Astrocyte of the hippocampus (primary cell): ENCODE results near the gene DOK3.

Experiments used
- DNase-seq: peaks from one replicate; pipeline ENCODE4 v3.0.0; 2011; ENCODE audit warnings: low read depth, low spot score

The DOK3 gene

GRCh38 chr5:177509381-177509951 lies at the start of gene DOK3:
DOK3 (minus strand) TSS chr5:177509826; CDS start chr5:177509540, 286 bp downstream.
- no peak for DNase-seq

DNA sequence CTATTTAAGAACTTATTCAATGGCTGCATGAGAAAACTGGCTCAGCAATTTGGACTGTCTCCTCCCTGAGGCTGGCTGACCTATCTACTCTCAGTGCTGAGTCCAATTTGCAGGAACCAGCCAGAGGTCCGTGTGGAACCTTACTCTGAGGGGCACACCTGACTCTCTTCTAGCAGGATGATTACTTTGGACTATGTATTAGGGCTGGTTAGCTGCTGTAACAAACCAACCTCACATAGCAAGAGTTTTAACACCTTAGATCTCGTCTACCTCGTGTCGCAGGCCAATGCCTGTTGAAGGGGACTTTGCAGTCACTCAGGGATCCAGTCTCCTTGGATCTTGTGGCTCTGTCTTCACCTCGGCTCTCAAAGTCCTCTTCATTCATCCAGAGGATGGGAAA lies 48.2 kb upstream of the DOK3 start:
- DNase-seq, result no peak

DNA sequence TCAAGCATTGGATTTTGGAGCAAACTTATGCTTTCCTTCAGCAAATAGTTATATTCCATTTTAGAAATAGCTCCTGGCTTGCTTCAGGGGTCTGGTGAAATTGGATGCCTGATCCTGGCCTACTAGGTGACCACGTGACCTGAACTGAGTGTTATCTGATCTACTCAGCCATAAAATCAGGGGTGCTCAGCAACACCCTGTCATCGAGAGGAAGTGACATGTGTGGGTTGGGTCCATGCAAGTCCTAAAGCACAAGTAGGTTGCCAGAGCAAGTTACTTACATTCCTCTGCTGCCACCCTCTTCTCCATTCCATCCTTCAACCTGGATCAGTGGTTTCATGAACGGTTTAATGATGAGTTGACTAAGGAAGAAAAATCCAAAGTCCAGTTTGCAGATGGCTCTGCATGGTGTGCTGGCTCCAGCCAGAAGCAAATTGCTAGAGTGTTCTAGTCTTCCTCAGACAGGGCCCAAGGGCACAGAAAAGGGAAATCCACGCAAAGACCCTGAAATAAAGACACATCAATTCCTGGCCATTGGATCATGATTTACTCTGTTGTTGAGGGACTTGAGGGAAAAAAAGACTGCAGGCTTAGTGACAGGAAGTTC lies 47.5 kb upstream of the DOK3 start:
- DNase-seq, result no peak

DNA sequence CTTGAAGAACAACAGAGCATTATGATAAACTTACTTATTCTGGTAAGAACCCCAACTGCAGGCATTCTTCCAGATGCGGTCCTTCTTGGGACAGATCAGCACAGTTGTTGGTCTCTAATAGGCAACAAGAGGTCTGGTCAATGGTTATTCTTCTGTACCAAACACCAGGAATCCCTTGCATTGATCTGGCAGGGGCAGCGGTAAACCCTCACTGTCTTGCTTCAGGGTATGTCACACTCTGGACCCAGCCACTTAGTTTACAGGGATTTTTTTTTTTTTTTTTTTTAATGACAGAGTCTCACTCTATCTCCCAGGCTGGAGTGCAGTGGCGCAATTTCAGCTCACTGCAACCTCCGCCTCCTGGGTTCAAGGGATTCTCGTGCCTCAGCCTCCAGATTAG lies 46.0 kb upstream of the DOK3 start:
- DNase-seq, result no peak

- DNase-seq, result no peak
Measured at GRCh38 chr5:177555228-177555627, 45.6 kb upstream of the DOK3 start.

DNA sequence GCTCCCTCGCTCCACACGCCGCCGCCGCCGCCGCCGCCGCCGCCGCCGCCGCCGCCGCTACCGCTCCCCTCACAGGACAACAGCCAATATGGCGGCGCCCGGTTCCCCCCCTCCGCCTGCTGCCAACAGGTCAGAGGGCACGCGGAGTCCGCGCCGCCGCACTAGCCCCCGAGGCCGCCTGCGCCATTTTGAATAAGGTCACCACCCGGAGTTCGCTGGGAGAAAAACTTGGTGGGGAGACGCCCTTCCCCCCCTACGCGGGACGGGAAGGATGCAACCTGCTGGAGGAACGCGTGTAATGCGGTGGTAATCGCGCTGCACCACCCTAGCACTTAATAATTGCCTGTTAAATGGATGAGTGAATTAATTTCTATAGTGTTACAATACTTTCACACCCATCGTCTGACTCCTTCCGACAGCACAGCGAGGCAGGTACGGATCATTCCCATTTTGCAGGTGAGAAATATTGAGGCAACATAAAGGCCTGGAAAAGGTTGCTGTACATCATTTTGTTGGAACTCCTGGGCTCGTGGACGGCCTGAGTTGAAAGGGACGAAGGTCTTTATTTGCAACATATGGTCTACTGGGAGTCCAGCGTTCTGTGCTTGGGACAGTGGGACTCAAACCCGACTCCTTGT lies 45.0 kb upstream of the DOK3 start, which contains the start of gene FAM193B:
FAM193B (minus strand) TSS at position 90 of the 638 bp plus-strand sequence. CDS start 105 bp downstream, outside the sequence.
- peak; percentile 97 for DNase-seq

DNA sequence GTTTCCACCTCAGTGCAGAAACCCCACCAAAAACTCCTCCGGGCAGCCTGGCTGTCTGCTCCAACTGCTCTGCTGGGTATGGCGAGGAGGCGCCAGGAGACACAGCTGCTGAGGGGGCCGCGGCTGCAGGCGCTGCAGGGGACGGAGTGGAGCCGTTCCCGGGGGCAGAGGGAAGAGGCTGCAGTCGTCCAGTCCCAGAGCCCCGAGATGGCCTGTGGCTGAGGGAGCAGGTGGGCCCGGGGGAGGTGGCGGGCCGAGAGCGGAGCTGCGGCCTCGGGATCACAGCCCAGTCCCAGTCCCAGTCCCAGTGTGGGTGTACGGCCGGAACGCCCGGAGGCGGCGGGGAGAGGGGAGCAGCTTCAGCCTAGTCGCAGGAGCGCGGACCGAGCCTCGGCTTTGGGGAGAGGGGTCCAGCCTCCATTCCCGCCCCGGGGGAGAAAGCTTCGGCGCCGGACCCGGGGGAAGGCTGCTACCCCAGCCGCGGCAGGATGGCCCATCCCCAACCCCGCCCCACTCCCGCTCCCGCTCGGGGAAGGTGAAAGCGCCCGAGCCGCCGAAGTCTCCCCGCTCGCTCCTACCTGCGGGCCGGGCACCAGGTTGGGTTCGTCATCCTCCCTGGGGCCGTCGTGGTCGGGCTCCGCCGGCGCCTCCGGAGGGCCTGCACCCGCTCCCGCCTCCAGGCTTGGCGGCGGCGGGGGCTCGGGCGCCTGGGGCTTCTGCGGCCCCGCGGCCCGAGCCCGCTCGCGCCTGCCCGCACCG lies 44.2 kb upstream of the DOK3 start:
- DNase-seq, result peak; percentile 59

- DNase-seq, result peak; percentile 25
Measured at GRCh38 chr5:177552839-177553455, 43.3 kb upstream of the DOK3 start.

DNA sequence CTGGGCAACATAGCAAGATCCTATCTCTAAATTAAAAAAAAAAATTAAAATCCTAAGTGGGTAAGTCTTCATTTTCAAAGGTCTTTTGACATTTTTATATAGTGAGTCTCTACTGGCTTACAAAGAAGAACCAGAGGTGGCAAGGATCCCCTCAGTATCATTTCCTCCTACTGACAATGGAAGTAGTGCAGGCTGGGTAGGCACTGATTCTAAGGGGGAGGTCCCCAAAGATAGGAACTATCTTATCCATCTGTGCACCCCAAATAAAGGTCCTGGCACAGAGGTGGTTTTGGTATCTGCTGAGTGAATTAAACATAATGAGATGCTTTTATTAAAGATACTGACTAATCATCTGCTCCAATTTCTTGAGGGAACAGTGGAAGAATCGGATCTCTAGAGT lies 40.5 kb upstream of the DOK3 start:
- DNase-seq, result no peak

DNA sequence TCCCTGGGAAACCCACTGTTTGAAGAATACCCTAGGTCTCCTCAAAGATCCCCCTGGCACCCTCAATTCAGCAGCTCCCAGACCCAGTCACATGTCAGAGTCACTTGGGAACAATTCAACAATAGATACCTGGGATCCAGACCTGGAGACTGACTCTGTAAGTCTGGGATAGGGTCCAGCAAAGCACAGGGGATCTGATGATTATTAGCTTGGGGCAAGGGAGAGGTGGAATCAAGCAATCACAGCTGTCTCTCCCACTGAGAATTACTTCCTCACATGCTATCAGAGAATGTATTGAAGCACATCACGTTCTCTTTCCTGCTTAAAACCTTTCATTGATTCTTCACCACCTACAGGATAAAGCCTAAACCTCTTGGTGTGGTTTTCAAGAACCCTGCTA lies 38.9 kb upstream of the DOK3 start:
- DNase-seq, result no peak

GRCh38 chr5:177547736-177548135 lies 38.1 kb upstream of the DOK3 start:
- no peak for DNase-seq

- DNase-seq, result peak; percentile 93
Measured at GRCh38 chr5:177546258-177546741, 36.7 kb upstream of the DOK3 start.

DNA sequence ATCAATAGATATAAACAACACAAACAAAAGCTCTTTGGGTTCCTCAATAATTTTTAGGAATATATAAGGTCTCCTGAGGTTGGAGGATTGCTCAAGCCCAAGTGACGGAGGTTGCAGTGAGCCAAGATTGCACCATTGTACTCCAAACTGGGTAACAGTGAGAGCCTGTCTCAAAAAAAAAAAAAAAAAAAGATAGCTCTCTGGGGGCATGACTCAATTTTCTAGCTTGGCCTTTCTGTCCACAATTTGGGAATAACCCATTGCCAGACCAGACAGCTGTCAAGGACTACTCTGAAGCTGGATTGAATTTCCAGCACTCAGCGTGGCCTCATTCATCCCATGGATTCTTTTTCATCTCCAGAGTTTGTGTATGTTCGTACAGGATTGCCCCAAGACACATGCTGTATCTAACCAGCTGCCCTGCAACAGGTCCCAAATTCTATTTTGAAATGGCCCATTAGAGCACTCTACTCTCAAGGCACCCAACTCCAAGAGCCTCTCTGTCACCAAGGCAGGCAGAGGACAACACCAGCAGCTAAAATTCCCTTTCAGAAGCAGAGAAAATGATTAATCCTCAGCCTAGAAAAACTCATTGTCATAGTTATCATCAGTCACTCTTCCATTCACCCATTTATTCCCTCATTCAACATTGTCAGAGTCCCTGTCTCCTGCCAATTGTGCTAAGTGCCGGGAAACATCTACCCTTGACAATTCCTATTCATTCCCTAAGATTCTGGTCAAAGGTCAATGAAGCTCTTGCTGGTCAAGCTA lies 36.0 kb upstream of the DOK3 start:
- DNase-seq, result no peak

GRCh38 chr5:177542816-177543465 lies 33.3 kb upstream of the DOK3 start:
- no peak for DNase-seq

GRCh38 chr5:177540438-177540837 lies 30.8 kb upstream of the DOK3 start:
- no peak for DNase-seq

- DNase-seq, result no peak
Measured at GRCh38 chr5:177539411-177539810, 29.8 kb upstream of the DOK3 start.

DNA sequence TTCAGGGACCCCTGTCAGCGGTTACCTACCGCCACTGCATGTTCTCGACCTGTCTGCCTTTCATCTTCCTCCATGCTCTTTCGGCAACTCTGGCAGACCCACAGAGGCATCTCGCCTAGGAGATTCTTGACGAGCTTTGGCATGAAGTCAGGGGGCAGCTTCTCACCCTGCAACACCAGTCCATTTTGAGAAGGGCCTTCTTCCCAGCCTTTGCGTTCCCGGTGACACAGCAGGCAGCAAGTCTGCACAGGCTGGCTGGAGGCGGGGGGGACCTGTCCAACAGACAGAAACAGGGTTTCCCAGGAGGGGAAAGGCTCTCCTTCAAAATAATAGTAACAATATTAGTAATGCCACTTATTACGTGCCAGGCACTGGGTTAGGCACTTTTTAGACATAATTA lies 29.2 kb upstream of the DOK3 start:
- DNase-seq, result no peak

DNA sequence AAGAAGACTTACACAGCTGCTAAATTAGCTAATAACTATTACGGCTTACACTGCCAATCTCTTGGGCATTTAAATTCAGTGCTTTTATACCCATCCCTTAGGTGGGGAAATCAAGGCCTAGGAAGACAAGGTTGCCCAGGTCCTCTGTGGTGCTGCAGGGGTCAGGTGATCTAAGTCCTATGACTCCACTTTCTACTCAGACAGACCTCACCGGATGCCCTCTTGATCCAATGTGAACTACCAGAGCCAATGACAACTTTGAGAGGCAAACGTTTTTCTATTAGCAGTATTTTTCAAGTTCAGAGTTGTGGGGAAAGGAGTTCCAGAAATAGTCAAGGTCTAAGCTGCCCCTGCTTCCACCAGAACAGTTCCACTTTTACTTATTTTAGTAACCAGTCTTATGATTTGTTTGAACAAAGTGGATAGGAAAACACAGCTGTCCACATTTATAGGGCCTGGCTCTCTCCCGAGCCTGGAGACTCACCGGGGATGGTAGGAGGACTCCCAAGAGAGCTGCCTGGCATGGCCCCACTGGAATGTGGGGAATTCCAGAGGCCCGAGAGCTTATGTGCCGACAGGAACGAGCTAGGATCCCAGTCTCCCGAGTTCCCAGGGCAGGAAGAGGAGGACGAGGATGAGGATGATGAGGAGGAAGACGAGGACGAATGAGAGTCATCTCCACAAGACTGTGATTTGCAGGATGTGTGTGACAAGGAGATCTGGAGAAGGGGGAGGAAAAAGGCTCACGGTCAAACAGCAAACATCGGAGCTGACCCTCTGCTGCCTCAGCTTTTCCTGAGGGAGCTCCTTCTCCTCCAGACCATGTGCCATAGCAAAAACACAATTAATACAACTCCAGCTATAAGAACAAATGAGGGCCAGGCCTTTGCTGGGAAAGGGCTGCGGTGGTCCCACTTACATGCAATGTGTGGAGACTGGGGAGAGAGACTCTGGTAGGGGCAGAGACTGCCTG lies 28.0 kb upstream of the DOK3 start:
- peak; percentile 90 for DNase-seq

DNA sequence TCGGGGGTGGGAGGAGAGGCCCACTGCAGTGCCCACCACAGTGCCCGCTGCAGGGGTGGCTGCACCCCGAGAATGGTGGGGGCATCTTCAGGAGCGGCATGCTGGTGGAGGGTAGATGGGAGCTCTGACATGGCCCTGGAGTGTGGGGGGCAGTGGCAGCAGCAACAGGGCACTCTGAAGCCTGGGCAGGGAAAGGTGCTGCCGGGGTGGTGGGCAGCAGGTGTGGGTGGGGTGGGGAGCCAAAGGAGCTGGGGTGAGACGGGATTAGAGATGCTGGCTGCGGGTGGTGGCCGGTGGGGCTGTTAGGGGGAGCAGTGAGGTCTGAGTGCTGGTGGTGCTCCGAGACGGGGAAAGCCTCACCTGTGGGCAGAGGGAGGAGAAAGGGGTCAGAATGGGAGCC lies 26.8 kb upstream of the DOK3 start:
- no peak for DNase-seq
